Stimulated activated naive CD4-positive, alpha-beta T cell treated with Interleukin-2 at 50 U/mL for 16 hours (primary cell): ENCODE results near the gene CNDP1.

Experiments
- DNase-seq: peaks from one replicate; lab custom pipeline; 2025; lab: John Stamatoyannopoulos, UW

Gene CNDP1

GRCh38 chr18:74625157-74625556 lies 90.9 kb downstream of the CNDP1 start:
- DNase-seq, result no peak

DNA sequence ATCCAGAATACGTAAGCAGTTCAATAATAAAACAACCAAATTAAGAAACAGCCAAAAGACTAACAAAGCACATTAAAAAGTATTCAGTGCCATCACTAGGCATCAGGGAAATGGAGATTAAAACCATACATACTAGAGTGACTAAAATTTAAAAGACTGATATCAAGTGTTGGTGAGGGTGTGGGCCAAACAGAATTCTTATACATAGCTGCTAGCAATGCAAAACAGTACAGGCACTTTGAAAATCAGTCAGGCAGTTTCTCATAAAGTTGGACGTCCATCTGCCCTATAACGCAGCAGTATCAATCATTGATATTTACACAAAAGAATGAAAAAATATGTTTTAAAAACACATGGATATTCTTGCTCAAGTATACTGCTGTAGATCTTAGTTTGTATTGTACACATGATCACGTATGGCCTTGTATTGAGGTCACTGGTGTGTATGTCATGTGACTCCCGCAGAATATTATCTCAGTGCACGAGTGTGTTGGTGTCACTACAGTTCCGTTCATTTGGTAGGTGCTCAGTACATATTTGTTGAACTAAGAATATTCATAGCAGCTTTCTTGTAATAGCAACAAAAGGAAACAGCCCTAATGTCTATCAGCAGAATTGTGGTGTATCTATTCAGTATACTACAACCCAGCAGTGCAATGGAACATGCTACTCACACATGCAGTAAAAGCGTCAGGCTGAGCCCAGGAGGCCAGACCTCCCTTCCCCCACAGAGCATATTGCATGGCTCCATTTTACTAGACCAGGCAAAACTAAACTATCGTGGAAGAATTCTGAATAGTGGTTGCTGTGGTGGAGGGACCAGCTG lies 92.0 kb downstream of the CNDP1 start:
- no peak for DNase-seq

DNA sequence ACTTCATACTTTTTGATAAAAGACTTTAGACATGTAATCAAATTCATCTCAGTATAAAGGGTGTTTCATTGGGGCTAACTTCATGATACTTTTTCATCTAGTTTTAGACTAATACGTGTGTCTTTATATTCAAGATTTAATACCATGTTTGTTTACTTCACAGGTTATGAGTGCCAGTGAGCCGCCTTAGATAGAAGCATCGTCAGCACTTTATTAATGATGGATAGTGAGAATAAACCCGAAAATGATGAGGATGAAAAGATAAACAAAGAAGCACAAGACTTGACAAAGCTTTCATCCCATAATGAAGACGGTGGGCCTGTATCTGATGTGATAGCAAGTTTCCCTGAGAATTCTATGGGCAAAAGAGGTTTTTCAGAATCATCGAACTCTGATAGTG lies 96.5 kb downstream of the CNDP1 start:
- DNase-seq, result no peak

- no peak for DNase-seq
Observed at GRCh38 chr18:74631212-74631611, 96.9 kb downstream of the CNDP1 start.

- DNase-seq, result no peak
Observed at GRCh38 chr18:74631623-74632350, 97.5 kb downstream of the CNDP1 start.

GRCh38 chr18:74632351-74632679 lies 98.0 kb downstream of the CNDP1 start:
- no peak for DNase-seq

DNA sequence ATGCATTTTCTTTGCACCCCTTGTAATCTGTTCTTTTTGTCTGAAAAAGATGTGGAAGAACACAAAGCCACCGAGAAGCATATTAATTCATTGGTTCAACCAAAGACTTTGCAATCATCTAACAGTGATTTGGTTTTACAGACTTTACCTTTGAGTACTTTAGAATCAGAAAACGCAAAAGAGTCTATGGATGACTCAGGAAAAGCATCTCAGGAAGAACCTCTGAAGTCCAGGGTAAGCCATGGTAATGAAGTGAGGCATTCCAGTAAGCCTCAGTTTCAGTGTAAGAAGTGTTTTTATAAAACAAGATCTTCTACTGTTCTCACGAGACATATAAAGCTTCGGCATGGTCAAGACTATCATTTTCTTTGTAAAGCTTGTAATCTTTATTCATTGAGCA lies 98.6 kb downstream of the CNDP1 start:
- DNase-seq, result no peak

DNA sequence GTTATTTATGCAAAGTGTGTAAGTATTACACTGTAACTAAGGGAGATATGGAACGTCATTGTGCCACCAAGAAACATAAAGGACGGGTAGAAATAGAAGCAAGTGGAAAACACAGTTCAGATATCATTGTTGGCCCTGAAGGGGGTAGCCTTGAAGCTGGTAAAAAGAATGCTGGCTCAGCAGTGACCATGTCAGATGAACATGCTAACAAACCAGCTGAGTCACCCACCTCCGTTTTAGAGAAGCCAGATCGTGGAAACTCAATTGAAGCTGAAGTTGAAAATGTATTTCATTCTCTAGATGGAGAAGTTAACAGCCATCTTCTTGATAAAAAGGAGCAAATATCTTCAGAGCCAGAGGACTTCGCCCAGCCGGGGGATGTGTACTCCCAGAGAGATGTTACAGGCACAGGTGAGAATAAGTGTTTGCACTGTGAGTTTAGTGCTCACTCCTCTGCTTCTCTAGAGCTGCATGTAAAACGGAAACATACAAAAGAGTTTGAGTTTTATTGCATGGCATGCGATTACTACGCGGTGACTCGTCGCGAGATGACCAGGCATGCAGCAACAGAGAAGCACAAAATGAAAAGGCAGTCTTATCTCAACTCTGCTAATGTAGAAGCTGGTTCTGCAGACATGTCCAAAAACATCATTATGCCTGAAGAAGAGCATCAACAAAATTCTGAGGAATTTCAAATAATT lies 99.5 kb downstream of the CNDP1 start:
- DNase-seq, result no peak

GRCh38 chr18:74635224-74635975 lies 101.1 kb downstream of the CNDP1 start:
- no peak for DNase-seq
